ENCODE measurements around the gene GSTM1. TPM values are rescaled to one million over a fixed set of nuclear protein-coding genes. Genes with fewer than 3 reads are reported as not detected.

Gene GSTM1
- total and polyA plus RNA-seq, 10 of the 15 experiments (the other 5 are each of a cell fraction or from before 2014, with no cell fraction given), result 16.0 to 75.6 (median 46.4) TPM

DNA sequence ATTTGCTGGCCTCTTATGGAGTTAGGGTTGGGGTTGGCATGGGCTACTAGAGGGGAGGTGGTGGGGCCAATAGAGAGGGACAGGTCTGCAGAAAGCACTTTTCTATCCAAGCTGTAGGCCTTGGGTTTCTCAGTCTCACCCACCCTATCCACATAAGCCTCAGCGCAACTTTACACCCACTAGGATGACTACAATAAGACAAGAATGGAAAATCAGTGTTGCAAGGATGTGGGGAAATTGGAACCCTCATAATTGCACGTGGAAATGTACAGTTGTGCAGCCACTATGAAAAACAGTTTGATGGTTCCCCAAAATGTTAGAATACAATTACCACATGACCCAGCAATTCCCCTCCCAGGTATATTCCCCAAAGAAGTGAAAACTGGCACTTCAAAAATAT, 45.8 kb upstream of the GSTM1 start:
- ATAC-seq (no peak), FAIRE-seq (no peak), DNase-seq (ENCODE audit: low read depth, low spot score) (no peak)
- Histone ChIP-seq H3K4me2 (ENCODE audit: control insufficient read depth, insufficient read depth) (no peak overlapping the region), H3K27me3 (replicated peaks in 1 of 2; ENCODE audit: control insufficient read depth in 2 of 2, insufficient read depth in 2 of 2, low read length in 1 of 2) (no peaks in the 10 kb centered on the region), H3K27ac (ENCODE audit: control insufficient read depth, insufficient read depth) (no peak overlapping the region), H3K9me3 (replicated peaks; ENCODE audit: control insufficient read depth, insufficient read depth, low read length) (no peaks in the 10 kb centered on the region), H3K4me1 (ENCODE audit: control insufficient read depth, insufficient read depth, low read length) (peaks cover 9% of the 10 kb centered on the region), H3K9ac (ENCODE audit: control insufficient read depth, insufficient read depth, low read length) (no peak overlapping the region), H3K36me3 (ENCODE audit: control insufficient read depth in 2 of 2, insufficient read depth in 2 of 2, low read length in 1 of 2) (no peaks in the 10 kb centered on the region), H3K79me2 (ENCODE audit: control insufficient read depth, insufficient read depth, low read length) (no peaks in the 10 kb centered on the region), H3K4me3 (no peak overlapping the region), H4K20me1 (ENCODE audit: control insufficient read depth, insufficient read depth) (no peaks in the 10 kb centered on the region), H2AFZ (ENCODE audit: control insufficient read depth, low read depth, low read length) (no peak overlapping the region)
- in situ Hi-C loops (cut with MboI), result loop anchor here (5.0 kb wide), 2 partner anchors 130 to 345 kb away; no protein-coding TSS in a partner anchor
- ChIA-PET RAD21 (ENCODE audit: unreplicated experiment) (interaction anchor here (1.3 to 7.3 kb wide), 7 partner anchors 9 to 343 kb away, joined by 3 to 106 read pairs (median 48); partner anchors contain the start of genes AHCYL1 and GNAI3), SMC1A (ENCODE audit: uncharacterized antibody, unreplicated experiment) (interaction anchor here (1.3 to 9.1 kb wide), 8 partner anchors 9 to 344 kb away, joined by 5 to 117 read pairs (median 39); partner anchors contain the start of genes AHCYL1 and GSTM4), CTCF (interaction anchor here (0.5 to 10.7 kb wide), 15 partner anchors 12 to 369 kb away, joined by 3 to 299 read pairs (median 30); partner anchors contain the start of genes AHCYL1, GNAI3, GSTM1 and GSTM2), POLR2A (interaction anchor here (3.2 kb wide), 1 partner anchor 93 kb away, joined by 13 read pairs; the partner anchor contains the start of gene GNAI3)
- no TSS peak for BruUV-seq (replicated peaks)
- 64% methylated on average over 2 of the region's 2 CpGs for WGBS (ENCODE audit: insufficient coverage, insufficient replicate concordance, low lambda C conversion rate, missing lambda C conversion rate)
- intact Hi-C loops (cut with micrococcal nuclease; ENCODE audit: unreplicated experiment), result loop anchor here (5.0 kb wide), 4 partner anchors 45 to 340 kb away; partner anchors contain the start of genes AHCYL1, GNAI3 and GSTM1
- TF ChIP-seq, protein P1, sequence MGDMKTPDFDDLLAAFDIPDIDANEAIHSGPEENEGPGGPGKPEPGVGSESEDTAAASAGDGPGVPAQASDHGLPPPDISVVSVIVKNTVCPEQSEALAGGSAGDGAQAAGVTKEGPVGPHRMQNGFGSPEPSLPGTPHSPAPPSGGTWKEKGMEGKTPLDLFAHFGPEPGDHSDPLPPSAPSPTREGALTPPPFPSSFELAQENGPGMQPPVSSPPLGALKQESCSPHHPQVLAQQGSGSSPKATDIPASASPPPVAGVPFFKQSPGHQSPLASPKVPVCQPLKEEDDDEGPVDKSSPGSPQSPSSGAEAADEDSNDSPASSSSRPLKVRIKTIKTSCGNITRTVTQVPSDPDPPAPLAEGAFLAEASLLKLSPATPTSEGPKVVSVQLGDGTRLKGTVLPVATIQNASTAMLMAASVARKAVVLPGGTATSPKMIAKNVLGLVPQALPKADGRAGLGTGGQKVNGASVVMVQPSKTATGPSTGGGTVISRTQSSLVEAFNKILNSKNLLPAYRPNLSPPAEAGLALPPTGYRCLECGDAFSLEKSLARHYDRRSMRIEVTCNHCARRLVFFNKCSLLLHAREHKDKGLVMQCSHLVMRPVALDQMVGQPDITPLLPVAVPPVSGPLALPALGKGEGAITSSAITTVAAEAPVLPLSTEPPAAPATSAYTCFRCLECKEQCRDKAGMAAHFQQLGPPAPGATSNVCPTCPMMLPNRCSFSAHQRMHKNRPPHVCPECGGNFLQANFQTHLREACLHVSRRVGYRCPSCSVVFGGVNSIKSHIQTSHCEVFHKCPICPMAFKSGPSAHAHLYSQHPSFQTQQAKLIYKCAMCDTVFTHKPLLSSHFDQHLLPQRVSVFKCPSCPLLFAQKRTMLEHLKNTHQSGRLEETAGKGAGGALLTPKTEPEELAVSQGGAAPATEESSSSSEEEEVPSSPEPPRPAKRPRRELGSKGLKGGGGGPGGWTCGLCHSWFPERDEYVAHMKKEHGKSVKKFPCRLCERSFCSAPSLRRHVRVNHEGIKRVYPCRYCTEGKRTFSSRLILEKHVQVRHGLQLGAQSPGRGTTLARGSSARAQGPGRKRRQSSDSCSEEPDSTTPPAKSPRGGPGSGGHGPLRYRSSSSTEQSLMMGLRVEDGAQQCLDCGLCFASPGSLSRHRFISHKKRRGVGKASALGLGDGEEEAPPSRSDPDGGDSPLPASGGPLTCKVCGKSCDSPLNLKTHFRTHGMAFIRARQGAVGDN (IDR thresholded peaks at IDR 0.05), result no peak
- TF ChIP-seq, protein P2, sequence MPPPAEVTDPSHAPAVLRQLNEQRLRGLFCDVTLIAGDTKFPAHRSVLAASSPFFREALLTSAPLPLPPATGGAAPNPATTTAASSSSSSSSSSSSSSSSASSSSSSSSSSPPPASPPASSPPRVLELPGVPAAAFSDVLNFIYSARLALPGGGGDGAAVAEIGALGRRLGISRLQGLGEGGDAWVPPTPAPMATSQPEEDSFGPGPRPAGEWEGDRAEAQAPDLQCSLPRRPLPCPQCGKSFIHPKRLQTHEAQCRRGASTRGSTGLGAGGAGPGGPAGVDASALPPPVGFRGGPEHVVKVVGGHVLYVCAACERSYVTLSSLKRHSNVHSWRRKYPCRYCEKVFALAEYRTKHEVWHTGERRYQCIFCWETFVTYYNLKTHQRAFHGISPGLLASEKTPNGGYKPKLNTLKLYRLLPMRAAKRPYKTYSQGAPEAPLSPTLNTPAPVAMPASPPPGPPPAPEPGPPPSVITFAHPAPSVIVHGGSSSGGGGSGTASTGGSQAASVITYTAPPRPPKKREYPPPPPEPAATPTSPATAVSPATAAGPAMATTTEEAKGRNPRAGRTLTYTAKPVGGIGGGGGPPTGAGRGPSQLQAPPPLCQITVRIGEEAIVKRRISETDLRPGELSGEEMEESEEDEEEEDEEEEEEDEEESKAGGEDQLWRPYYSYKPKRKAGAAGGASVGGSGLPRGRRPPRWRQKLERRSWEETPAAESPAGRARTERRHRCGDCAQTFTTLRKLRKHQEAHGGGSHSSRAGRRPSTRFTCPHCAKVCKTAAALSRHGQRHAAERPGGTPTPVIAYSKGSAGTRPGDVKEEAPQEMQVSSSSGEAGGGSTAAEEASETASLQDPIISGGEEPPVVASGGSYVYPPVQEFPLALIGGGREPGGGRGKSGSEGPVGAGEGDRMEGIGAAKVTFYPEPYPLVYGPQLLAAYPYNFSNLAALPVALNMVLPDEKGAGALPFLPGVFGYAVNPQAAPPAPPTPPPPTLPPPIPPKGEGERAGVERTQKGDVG (CRISPR knock-in tag; IDR thresholded peaks at IDR 0.05), result no peak
- no peak for TF ChIP-seq GABPA (IDR thresholded peaks at IDR 0.05; ENCODE audit: low read depth)
- TF ChIP-seq, protein P3, sequence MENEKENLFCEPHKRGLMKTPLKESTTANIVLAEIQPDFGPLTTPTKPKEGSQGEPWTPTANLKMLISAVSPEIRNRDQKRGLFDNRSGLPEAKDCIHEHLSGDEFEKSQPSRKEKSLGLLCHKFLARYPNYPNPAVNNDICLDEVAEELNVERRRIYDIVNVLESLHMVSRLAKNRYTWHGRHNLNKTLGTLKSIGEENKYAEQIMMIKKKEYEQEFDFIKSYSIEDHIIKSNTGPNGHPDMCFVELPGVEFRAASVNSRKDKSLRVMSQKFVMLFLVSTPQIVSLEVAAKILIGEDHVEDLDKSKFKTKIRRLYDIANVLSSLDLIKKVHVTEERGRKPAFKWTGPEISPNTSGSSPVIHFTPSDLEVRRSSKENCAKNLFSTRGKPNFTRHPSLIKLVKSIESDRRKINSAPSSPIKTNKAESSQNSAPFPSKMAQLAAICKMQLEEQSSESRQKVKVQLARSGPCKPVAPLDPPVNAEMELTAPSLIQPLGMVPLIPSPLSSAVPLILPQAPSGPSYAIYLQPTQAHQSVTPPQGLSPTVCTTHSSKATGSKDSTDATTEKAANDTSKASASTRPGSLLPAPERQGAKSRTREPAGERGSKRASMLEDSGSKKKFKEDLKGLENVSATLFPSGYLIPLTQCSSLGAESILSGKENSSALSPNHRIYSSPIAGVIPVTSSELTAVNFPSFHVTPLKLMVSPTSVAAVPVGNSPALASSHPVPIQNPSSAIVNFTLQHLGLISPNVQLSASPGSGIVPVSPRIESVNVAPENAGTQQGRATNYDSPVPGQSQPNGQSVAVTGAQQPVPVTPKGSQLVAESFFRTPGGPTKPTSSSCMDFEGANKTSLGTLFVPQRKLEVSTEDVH (IDR thresholded peaks at IDR 0.05; ENCODE audit: low read depth, partially characterized antibody), result no peak
- TF ChIP-seq STAT3 (IDR thresholded peaks at IDR 0.05; ENCODE audit: low read depth, low read length), result no peak
- TF ChIP-seq SUZ12 (IDR thresholded peaks at IDR 0.05; ENCODE audit: unreplicated experiment), result no peak
- no peak for TF ChIP-seq LARP7 (IDR thresholded peaks at IDR 0.05)
- no peak for TF ChIP-seq PAX5 (IDR thresholded peaks at IDR 0.05; ENCODE audit: borderline replicate concordance, low read depth, low read length)
- no peak for TF ChIP-seq TCF12 (IDR thresholded peaks at IDR 0.05; ENCODE audit: low read depth, low read length)
- TF ChIP-seq POLR2A (IDR thresholded peaks at IDR 0.05; ENCODE audit: low read depth, low read length), result no peak
- no peak for TF ChIP-seq POU2F2 (IDR thresholded peaks at IDR 0.05; ENCODE audit: borderline replicate concordance, low read depth, low read length)
- TF ChIP-seq ZSCAN29 (IDR thresholded peaks at IDR 0.05), result no peak
- no peak for TF ChIP-seq IKZF1 (conservative IDR thresholded peaks at IDR 0.05)
- no peak for TF ChIP-seq ATF7 (IDR thresholded peaks at IDR 0.05; ENCODE audit: low read depth)
- TF ChIP-seq ZNF217 (IDR thresholded peaks at IDR 0.05), result no peak
- no peak for TF ChIP-seq YY1 (IDR thresholded peaks at IDR 0.05; ENCODE audit: low read depth, low read length)

Data from GM12878 (cell line).